Fibroblast of villous mesenchyme (primary cell): ENCODE measurements around the gene KIF3C. TPM values are rescaled to one million over a fixed set of nuclear protein-coding genes. Genes with fewer than 3 reads are reported as not detected.
A peak's percentile ranks its signal among the peaks of the same experiment; 100 is the strongest.
"Not testable (repeated sequence)": the region's sequence is repeated elsewhere in the genome, so short reads cannot be mapped to it uniquely, and the experiment has no call there.

ENCODE experiments used
- DNase-seq: peaks from one replicate; pipeline ENCODE4 v3.0.0-alpha.2; 2010; ENCODE audit warnings: low read depth
- H3K4me3 ChIP-seq: 2 replicates; pipeline ENCODE4 v1.5.1; 2011; ENCODE audit warnings: low read depth, mild to moderate bottlenecking, low read length
- total RNA-seq: library from RNA; depleted of rRNA; stranded (reverse); fragments of >200 nt; gene quantifications from 2 replicates; pipeline ENCODE4 v1.2.3, GENCODE V29; 2012
- TF ChIP-seq, protein P1 (sequence below): IDR thresholded peaks from 2 replicates; pipeline ENCODE4 v1.5.1; 2012; ENCODE audit warnings: low read depth, mild to moderate bottlenecking, low read length; ENCODE audit not compliant: insufficient read depth

The KIF3C gene
- total RNA-seq, 1 donor = 9.9 TPM

DNA sequence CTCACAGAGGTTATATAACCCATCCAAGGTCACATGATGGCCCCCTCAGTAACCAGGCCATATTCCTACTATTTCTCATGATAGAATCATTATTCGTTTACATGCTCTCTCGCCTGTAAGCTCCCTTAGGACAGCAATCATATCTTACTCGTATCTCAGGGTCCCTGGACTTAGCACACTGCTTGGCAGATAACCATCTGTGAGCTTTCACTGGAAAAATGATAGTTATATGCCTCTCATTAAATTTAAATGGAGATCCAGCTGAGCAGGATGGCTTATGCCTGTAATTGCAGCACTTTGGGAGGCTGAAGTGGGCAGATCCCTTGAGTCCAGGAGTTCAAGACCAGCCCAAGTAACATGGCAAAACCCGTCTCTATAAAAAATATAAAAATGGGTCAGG, 21.9 kb downstream of the KIF3C start:
- no peak for DNase-seq
- no peak overlapping the region for H3K4me3 ChIP-seq
- TF ChIP-seq, protein P1, sequence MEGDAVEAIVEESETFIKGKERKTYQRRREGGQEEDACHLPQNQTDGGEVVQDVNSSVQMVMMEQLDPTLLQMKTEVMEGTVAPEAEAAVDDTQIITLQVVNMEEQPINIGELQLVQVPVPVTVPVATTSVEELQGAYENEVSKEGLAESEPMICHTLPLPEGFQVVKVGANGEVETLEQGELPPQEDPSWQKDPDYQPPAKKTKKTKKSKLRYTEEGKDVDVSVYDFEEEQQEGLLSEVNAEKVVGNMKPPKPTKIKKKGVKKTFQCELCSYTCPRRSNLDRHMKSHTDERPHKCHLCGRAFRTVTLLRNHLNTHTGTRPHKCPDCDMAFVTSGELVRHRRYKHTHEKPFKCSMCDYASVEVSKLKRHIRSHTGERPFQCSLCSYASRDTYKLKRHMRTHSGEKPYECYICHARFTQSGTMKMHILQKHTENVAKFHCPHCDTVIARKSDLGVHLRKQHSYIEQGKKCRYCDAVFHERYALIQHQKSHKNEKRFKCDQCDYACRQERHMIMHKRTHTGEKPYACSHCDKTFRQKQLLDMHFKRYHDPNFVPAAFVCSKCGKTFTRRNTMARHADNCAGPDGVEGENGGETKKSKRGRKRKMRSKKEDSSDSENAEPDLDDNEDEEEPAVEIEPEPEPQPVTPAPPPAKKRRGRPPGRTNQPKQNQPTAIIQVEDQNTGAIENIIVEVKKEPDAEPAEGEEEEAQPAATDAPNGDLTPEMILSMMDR = no peak

DNA sequence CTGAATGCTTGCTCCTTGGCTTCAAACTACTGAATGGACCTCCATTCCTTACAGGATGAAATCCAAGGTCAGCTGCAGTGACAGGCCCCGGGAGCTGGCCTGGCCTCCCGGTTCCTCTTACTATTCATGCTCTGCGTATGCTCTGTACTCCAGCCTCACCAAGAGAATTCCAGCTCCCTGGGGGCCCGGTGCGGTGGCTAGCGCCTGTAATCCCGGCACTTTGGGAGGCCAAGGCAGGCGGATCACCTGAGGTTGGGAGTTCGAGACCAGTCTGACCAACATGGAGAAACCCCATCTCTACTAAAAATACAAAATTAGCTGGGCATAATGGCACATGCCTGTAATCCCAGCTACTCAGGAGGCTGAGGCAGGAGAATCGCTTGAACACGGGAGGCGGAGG, 23.7 kb downstream of the KIF3C start:
- DNase-seq, H3K4me3 ChIP-seq: not testable (repeated sequence)

DNA sequence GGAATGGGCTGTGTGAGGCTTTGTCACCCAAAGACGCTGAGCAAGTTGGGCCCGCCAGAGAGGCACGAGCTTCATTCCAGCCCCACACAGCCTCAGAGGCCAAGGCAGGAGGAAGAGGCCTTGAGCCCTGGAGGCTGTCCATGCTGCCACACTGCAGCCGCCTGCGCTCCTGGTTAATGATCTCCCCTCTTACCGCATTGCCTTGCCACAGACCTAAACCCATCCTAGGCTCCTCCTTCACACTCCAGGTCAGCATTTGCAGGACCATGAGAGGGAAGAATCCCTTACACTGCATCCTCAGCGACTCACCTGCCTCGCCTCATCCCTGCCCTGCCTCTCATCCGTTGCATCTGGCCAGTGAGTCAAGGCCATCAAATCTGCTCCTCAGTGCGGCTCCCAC, 24.6 kb downstream of the KIF3C start:
- no peak for DNase-seq
- H3K4me3 ChIP-seq = no peak overlapping the region
- TF ChIP-seq, protein P1 = no peak

DNA sequence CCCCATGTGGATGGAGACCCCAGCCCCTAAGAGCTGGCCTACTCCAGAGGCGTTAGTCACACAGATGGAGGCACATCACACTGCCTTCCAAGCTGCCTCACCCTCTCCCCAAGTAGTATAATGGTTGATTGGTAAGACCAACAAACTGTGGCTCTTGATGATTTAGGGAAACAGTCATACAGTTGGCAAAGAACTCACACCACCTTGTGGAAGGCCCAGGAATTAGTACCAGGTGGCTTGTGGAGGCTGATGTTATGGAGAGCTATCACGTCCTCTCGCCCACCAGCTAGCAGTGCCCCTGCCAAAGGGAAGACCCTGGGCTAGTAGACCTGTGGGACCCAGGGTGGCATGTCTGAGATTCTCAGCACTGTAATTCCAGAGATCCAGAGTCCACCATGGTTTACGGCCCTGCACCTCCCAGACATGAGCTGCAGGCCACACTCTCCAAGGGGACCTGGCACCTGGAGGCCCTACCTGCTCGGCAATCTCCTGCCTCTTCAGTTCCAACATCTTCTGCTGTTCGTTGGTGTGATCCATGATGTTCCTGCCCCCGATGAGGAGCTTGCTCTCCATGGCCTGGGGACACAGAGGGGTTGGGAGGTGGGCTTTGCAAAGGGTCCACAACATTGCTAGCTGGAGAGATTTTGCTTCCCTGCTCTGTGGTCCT, 26.3 kb downstream of the KIF3C start:
- DNase-seq = no peak
- H3K4me3 ChIP-seq = no peak overlapping the region
- TF ChIP-seq, protein P1 = no peak

DNA sequence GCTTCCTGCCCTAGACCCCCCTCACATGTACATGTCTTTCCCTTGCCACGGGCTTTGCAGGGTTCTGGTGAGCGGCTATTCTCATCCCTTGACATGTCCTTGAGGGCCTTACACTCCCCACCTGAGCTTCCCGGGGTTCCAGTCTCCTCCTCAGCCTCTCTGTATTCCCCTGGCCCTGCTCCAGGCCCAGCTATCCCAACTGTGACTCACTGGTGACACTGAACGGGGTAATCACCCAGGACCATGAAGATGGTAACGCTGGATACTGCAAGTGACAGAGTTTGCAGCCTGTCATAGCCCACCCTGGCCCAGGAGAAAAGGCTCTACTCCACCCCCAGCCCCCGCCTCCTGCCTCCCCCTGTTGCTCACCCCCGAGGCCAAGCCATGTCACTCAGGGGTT, 27.3 kb downstream of the KIF3C start:
- DNase-seq = no peak
- TF ChIP-seq, protein P1 = no peak
- no peak overlapping the region for H3K4me3 ChIP-seq

DNA sequence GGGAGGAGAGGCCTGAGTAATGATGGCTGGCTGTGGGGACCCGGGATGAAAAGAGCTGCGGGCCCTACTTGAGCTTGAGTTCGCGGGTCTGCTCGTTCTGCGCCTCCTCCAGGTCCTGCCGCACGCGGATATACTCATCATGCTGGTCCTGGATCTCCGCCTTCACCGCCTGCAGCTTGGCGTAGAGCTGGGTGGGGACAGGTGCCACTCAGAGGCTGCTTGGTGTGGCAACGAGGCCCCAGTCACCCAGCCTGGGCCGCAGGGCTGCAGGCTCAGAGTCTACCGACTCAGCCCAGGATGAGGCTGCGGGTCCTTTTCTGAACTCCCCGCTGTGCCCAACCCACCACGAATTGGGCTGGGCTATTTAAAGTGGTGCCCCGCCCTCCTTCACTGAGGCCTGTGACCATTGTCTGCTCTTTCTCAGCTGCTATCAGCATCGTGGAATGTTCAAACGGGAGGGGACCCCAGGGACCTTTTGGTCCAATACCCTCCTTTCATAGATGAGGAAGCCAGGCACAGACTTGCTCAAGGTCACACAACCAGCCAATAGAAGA, 28.0 kb downstream of the KIF3C start:
- TF ChIP-seq, protein P1 = no peak
- no peak for DNase-seq
- H3K4me3 ChIP-seq = no peak overlapping the region

DNA sequence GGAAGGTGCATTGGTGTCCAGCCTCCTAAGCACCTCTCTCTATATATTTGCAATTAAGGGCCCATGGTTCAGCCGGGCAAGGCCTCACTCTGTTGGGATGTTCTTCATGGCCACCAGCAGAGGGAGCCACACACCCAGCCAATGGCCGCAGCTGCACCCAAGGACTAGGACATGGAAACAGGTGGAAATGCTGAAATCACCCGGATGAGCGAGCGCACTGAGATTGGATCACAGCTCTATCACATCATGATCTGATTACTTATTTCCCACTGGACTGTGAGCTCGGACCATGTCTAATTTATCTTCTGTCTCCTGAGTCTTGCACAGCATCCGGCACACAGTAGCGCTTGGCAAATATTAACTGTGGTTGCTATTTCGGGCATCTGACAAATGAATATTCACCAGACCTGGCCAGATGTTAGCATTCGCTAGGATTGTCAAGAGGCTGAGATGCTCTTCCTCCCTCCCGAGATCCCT, 31.2 kb downstream of the KIF3C start:
- peak; percentile 82 for DNase-seq
- TF ChIP-seq, protein P1 = peak; percentile 96
- H3K4me3 ChIP-seq = no peak overlapping the region
